ENCODE results near the gene PDE10A. TPM values are rescaled to one million over a fixed set of nuclear protein-coding genes. Genes with fewer than 3 reads are reported as not detected.

The PDE10A gene
- total and polyA plus RNA-seq, 7 donors, result 1.2 to 33.5 (median 7.4) TPM; not detected in 1

- H3K4me3 ChIP-seq, result no peak overlapping the region
- no peak for DNase-seq
- no peaks in the 10 kb centered on the region for H3K36me3 ChIP-seq
- no peaks in the 10 kb centered on the region for H3K9me3 ChIP-seq
- H3K4me1 ChIP-seq, result no peaks in the 10 kb centered on the region
- no peak overlapping the region for H3K27ac ChIP-seq
- WGBS, 2 donors, result 50 to 66% methylated on average over 6 of the region's 6 CpGs
- intact Hi-C loops (cut with DNase I), result no loop called here
- H3K27me3 ChIP-seq, result no peaks in the 10 kb centered on the region
- TF ChIP-seq POLR2A (IDR thresholded peaks at IDR 0.05) (no peak), POLR2AphosphoS5 (IDR thresholded peaks at IDR 0.05) (no peak), CTCF (IDR thresholded peaks at IDR 0.05) (no peak), EP300 (IDR thresholded peaks at IDR 0.05) (no peak)
Observed at GRCh38 chr6:165630544-165630953, 32.5 kb downstream of the PDE10A start.

GRCh38 chr6:165628955-165629354 lies 34.1 kb downstream of the PDE10A start:
- H3K4me3 ChIP-seq, result no peak overlapping the region
- H3K27ac ChIP-seq, result no peak overlapping the region
- no peak for TF ChIP-seq CTCF (IDR thresholded peaks at IDR 0.05)
- 86 to 90% methylated on average over 4 of the region's 4 CpGs for WGBS, 2 donors
- no peaks in the 10 kb centered on the region for H3K9me3 ChIP-seq
- intact Hi-C loops (cut with DNase I), result no loop called here
- H3K36me3 ChIP-seq, result no peaks in the 10 kb centered on the region
- no peaks in the 10 kb centered on the region for H3K4me1 ChIP-seq
- DNase-seq, result no peak
- no peaks in the 10 kb centered on the region for H3K27me3 ChIP-seq

- Histone ChIP-seq H3K27ac (no peak overlapping the region), H3K4me1 (no peaks in the 10 kb centered on the region), H3K9me3 (no peaks in the 10 kb centered on the region), H3K27me3 (no peaks in the 10 kb centered on the region), H3K4me3 (no peak overlapping the region), H3K36me3 (no peaks in the 10 kb centered on the region)
- no peak for TF ChIP-seq POLR2A (IDR thresholded peaks at IDR 0.05)
- TF ChIP-seq CTCF (IDR thresholded peaks at IDR 0.05), result no peak
- TF ChIP-seq EP300 (IDR thresholded peaks at IDR 0.05), result no peak
- no peak for TF ChIP-seq POLR2AphosphoS5 (IDR thresholded peaks at IDR 0.05)
- no peak for DNase-seq
- 53 to 80% methylated on average over 4 of the region's 4 CpGs for WGBS, 2 donors
- intact Hi-C loops (cut with DNase I), result no loop called here
Observed at GRCh38 chr6:165627366-165627765, 35.7 kb downstream of the PDE10A start.

- no peak overlapping the region for H3K27ac ChIP-seq
- no peaks in the 10 kb centered on the region for H3K36me3 ChIP-seq
- 54 to 77% methylated on average over 6 of the region's 6 CpGs for WGBS, 2 donors
- TF ChIP-seq CTCF (IDR thresholded peaks at IDR 0.05) (no peak), POLR2A (IDR thresholded peaks at IDR 0.05) (no peak), EP300 (IDR thresholded peaks at IDR 0.05) (no peak), POLR2AphosphoS5 (IDR thresholded peaks at IDR 0.05) (no peak)
- no peaks in the 10 kb centered on the region for H3K27me3 ChIP-seq
- H3K4me1 ChIP-seq, result no peaks in the 10 kb centered on the region
- no peaks in the 10 kb centered on the region for H3K9me3 ChIP-seq
- H3K4me3 ChIP-seq, result no peak overlapping the region
- DNase-seq, result no peak
- intact Hi-C loops (cut with DNase I), result no loop called here
Observed at GRCh38 chr6:165626711-165627110, 36.3 kb downstream of the PDE10A start.

- 91 to 92% methylated on average over 6 of the region's 6 CpGs for whole genome bisulfite sequencing, 2 donors
- no peak overlapping the region for H3K4me3 ChIP-seq
- H3K9me3 ChIP-seq, result no peaks in the 10 kb centered on the region
- H3K27ac ChIP-seq, result no peak overlapping the region
- DNase-seq, result no peak
- intact Hi-C loops (cut with DNase I), result no loop called here
- no peaks in the 10 kb centered on the region for H3K36me3 ChIP-seq
- TF ChIP-seq EP300 (IDR thresholded peaks at IDR 0.05) (no peak), CTCF (IDR thresholded peaks at IDR 0.05) (no peak), POLR2A (IDR thresholded peaks at IDR 0.05) (no peak), POLR2AphosphoS5 (IDR thresholded peaks at IDR 0.05) (no peak)
- H3K27me3 ChIP-seq, result no peaks in the 10 kb centered on the region
- H3K4me1 ChIP-seq, result no peaks in the 10 kb centered on the region
Observed at GRCh38 chr6:165624871-165625639, 38.0 kb downstream of the PDE10A start.

Data from sigmoid colon (tissue), 7 donors.